Astrocyte (in vitro differentiated cells and primary cell): ENCODE data around the gene KIAA0825.
"Not testable (repeated sequence)": the region's sequence is repeated elsewhere in the genome, so short reads cannot be mapped to it uniquely, and the experiment has no call there.

Experiments
- EZH2 ChIP-seq: IDR thresholded peaks from 2 replicates; pipeline ENCODE4 v1.6.1; 2012; ENCODE audit warnings: mild to moderate bottlenecking, low read length, inconsistent platforms; ENCODE audit not compliant: insufficient read depth
- TF ChIP-seq, protein P1 (sequence below): IDR thresholded peaks from 2 replicates; pipeline ENCODE4 v1.5.1; 2011; ENCODE audit warnings: low read depth, mild to moderate bottlenecking, inconsistent platforms, low read length, moderate library complexity; ENCODE audit not compliant: insufficient read depth

DNA sequence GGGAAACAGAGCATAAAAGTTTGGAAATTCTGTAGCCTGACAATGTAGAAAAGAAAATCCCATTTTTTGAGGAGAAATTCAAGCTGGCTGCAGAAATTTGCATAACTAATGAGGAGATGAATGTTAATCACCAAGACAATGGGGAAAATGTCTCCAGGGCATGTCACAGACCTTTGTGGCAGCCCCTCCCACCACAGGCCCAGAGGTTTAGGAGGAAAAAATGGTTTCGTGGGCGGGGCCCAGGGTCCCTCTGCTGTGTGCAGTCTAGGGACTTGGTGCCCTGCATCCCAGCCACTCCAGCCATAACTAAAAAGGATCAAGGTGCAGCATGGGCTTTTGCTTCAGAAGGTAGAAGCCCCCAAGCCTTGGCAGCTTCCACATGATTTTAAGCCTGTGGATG is 502.1 kb downstream of the KIAA0825 start:
- TF ChIP-seq, protein P1, sequence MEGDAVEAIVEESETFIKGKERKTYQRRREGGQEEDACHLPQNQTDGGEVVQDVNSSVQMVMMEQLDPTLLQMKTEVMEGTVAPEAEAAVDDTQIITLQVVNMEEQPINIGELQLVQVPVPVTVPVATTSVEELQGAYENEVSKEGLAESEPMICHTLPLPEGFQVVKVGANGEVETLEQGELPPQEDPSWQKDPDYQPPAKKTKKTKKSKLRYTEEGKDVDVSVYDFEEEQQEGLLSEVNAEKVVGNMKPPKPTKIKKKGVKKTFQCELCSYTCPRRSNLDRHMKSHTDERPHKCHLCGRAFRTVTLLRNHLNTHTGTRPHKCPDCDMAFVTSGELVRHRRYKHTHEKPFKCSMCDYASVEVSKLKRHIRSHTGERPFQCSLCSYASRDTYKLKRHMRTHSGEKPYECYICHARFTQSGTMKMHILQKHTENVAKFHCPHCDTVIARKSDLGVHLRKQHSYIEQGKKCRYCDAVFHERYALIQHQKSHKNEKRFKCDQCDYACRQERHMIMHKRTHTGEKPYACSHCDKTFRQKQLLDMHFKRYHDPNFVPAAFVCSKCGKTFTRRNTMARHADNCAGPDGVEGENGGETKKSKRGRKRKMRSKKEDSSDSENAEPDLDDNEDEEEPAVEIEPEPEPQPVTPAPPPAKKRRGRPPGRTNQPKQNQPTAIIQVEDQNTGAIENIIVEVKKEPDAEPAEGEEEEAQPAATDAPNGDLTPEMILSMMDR: not testable (repeated sequence)
- TF ChIP-seq EZH2: not testable (repeated sequence)
